Skin of body (tissue), 2 donors: ENCODE measurements around the gene PICK1. TPM values are rescaled to one million over a fixed set of nuclear protein-coding genes. Genes with fewer than 3 reads are reported as not detected.
A peak's percentile ranks its signal among the peaks of the same experiment; 100 is the strongest.

ENCODE experiments used
- DNase-seq: peaks from one replicate; lab custom pipeline; 2025; lab: John Stamatoyannopoulos, UW
- total RNA-seq: library from RNA; depleted of rRNA; stranded (reverse); fragments of >200 nt; gene quantifications from one replicate; pipeline ENCODE4 v1.2.3, GENCODE V29; 2014

Gene PICK1
- 15.4 TPM for total RNA-seq

GRCh38 chr22:38056969-38057891 lies at the start of gene PICK1:
Gene PICK1, plus strand, starts transcription at chr22:38057404. Its CDS starts 406 bp downstream, at chr22:38057810.
- peak; percentile 82 for DNase-seq

DNA sequence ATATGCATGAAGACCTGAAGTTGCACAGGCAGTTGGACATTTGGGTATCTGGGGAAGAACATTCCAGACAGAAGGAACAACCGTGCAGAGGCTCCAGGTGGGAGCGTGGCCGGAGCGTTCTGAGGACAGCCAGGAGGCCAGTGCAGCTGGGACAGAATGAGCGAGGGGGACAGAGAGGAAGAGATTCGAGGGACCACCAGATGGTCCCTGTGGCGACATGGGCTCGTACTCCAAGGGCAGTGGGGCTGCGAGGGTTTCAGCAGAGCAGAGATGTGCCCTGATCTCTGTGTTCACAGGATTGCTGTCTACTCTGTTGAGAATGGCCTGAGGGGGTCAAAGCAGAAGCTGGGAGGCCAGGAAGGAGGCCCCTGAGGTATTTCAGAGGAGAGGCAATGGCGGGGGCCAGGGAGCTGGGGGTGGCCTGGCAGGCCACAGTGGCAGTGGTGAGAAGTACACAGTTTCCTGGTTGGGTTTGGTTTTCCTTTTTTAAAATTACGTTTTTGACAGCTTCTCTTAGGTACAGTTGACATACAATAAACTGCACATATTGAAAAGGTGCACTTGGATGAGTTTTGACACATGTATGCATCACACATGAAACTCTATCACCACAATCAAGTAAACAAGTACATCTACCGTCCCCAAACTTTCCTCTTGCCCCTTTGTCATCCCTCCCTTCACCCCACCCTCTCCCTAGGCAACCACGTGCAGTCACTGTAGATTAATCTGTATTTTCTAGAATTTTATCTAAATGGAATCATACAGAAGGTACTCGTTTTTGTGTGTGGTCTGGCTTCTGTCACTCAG lies 48.0 kb upstream of the PICK1 start:
- DNase-seq: no peak

DNA sequence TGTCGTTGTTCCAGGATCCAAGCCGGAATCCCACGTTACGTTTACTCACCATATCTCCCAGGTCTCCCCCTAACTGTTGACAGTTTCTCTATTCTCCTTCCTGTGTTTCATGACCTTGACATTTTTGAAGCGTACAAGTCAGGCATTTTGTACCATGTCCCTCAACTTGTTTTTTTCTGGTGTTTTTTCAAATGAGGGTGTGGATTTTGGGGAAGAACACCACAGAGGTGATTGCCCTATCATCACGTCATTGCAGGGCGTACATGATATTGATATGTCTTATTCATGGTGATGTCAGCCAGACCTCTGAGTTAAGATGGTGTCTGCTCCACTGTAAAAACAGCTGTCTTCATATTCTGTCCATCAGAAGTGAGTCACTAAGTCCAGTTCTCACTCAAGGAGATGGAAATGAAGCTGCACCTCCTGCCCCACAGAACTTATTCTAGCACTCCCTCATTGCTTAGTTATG lies 44.6 kb upstream of the PICK1 start:
- DNase-seq: no peak

GRCh38 chr22:38014083-38014482 lies 43.1 kb upstream of the PICK1 start:
- DNase-seq: no peak

- peak; percentile 38 for DNase-seq
These were observed 40.7 kb upstream of the PICK1 start for GRCh38 chr22:38016182-38017151.

- DNase-seq: peak; percentile 22
These were observed 39.8 kb upstream of the PICK1 start for GRCh38 chr22:38017272-38017920.

GRCh38 chr22:38017939-38018885 lies 39.0 kb upstream of the PICK1 start:
- no peak for DNase-seq

GRCh38 chr22:38018938-38019827 lies 38.0 kb upstream of the PICK1 start:
- no peak for DNase-seq

GRCh38 chr22:38021206-38021605 lies 36.0 kb upstream of the PICK1 start:
- no peak for DNase-seq

- no peak for DNase-seq
These were observed 34.2 kb upstream of the PICK1 start for GRCh38 chr22:38023045-38023444.

- no peak for DNase-seq
These were observed 31.7 kb upstream of the PICK1 start for GRCh38 chr22:38025514-38025913.

DNA sequence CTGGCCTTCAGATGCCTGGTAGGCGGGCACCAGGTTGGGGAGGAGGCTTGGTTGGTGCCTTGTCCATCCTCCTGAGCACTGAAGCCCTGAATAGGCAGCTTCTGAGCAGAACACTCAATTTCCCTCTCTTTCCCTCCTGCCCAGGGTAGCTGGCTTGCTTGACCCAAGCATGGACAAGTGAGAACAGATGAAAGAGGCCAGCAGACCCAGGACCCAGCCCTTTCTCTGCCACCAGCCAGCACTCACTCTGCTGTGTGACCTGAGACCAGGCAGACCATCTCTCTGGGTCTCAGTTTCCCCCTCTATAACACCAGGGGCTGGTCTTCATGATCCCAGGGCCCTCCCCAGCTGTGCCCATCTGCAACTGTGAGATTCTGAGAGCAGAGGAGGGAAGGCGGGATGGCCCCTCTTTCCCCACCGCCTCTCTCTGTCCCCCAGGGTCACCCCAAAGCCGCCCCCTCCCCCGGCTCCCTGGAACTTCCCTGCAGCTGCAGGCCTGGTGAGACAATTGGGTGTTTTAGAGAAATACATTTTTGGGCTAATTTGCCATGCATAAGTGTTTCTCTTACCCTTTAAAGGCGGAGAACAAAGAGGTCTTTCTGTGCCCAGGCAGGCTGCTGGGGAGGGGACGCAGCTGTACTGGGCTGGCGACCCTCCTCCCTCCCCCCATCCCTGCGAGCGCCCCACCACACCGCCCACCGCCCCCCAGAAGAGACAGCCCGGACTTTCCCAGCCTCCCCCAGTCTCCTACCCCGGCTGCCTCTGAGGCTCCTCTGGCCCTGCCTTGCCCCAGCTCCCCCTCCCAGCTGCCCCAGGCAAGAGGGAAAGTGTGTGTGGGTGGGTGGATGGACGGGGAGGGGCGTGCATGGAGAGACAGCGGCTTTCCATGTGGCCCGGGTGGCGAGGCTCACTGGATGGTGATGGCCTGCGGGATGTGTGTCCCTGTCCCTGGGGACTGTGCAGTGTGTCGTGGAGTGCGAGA lies 30.8 kb upstream of the PICK1 start:
- DNase-seq: no peak

GRCh38 chr22:38027487-38027886 lies 29.7 kb upstream of the PICK1 start:
- DNase-seq: no peak

DNA sequence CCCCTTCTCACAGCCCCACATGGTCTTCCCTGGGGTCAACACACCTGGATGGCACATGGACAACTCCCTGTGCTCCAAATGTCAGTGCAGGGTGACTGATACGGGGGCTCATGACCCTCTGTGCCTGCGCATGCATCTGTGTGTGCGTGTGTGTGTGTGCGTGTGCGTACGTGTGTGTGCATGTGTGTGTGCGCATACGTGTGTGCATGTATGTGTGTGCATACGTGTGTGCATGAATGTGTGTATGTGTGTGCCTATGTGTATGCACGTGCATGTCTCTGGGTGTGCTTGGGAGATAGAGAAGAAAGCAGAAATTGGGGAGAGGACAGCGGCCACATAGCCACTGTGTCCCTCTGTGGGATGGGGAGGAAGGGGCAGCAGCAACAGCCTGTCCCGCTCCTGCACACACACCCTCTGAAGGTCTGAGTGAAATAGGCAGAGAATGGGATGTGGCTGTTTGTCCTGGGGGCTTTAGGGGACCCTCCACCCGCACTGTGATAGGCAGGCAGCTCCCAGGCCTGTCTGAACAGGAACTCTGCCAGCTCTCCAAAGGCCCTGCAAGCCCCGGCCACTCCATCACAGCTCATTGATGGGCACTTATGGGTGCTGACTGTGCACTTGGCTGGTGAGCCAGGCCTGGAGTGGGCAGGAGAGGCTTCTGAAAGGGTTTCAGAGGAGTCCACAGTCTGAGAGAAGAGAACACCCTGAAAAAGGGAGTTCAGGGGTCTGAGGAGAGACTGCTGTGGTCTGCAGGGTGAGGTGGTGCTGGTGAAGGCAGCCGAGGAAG lies 28.7 kb upstream of the PICK1 start:
- DNase-seq: no peak

GRCh38 chr22:38029370-38029769 lies 27.8 kb upstream of the PICK1 start:
- no peak for DNase-seq

DNA sequence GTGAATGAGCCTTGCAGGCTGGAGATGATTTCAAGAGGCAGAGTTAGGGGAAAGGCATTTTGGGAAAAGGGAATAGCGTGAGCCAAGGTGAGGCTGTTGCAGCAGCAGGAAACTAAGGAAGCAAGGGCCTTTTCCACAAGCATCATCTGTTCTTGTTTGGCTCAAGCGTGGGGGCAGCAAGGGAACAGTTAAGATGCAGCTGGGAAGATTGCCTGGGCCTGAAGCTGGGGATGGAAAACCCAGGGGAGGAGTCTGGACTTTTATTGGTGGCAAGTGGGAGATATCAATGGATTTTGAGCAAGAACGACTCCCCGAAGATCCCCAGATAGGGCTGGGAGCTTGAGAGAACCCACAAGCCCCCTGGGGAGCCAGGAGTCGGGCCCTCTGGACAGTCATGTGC lies 27.3 kb upstream of the PICK1 start:
- no peak for DNase-seq
